Activated CD8-positive, alpha-beta T cell treated with anti-CD3 and anti-CD28 coated beads for 36 hours (primary cell): ENCODE measurements around the gene TM4SF4. TPM values are rescaled to one million over a fixed set of nuclear protein-coding genes. Genes with fewer than 3 reads are reported as not detected.

Experiments used
- ATAC-seq: fragments of 200-7000 bp; cut with Tn5 transposase; one replicate; pipeline ENCODE4 v1.10.0; 2021; ENCODE audit warnings: mild to moderate bottlenecking, moderate library complexity
- CTCF ChIA-PET: fragments of 350-600 bp; sonication (Branson Sonifier 250); formaldehyde crosslinking; loops from one replicate; lab custom pipeline; 2021; ENCODE audit warnings: antibody characterized with exemption; lab: Charles Lee
- POLR2A ChIA-PET: fragments of 350-600 bp; sonication (Branson Sonifier 250); formaldehyde crosslinking; loops from one replicate; lab custom pipeline; 2021; ENCODE audit warnings: antibody characterized with exemption; lab: Charles Lee
- DNase-seq: peaks from one replicate; pipeline ENCODE4 v3.0.0-alpha.2; 2020
- H3K27ac Mint-ChIP-seq: one replicate; pipeline ENCODE4 v1.8.0; 2021; ENCODE audit warnings: mild to moderate bottlenecking, mixed read lengths
- H3K27me3 Mint-ChIP-seq: one replicate; pipeline ENCODE4 v1.8.0; 2021; ENCODE audit warnings: mixed read lengths
- H3K36me3 Mint-ChIP-seq: one replicate; pipeline ENCODE4 v1.8.0; 2021; ENCODE audit warnings: low read depth, mixed read lengths
- H3K4me1 Mint-ChIP-seq: one replicate; pipeline ENCODE4 v1.8.0; 2021; ENCODE audit warnings: low read depth, mixed read lengths
- H3K4me3 Mint-ChIP-seq: one replicate; pipeline ENCODE4 v1.8.0; 2021; ENCODE audit warnings: mild to moderate bottlenecking, moderate library complexity, mixed read lengths
- H3K9me3 Mint-ChIP-seq: one replicate; pipeline ENCODE4 v1.8.0; 2021; ENCODE audit warnings: mixed read lengths
- CTCF ChIP-seq: fragments of 200-600 bp; IDR thresholded peaks from one replicate; pipeline ENCODE4 v1.8.0; 2022; ENCODE audit warnings: antibody characterized with exemption, mild to moderate bottlenecking
- intact Hi-C: fragments of 100-400 bp; cut with micrococcal nuclease; formaldehyde crosslinking; loops from one replicate; pipeline ENCODE4 v1.10.0; 2022
- total RNA-seq, 2 experiments: library from RNA; stranded (reverse); gene quantifications; one replicate each; pipeline ENCODE4 v1.2.3, GENCODE V29; 2021

Gene TM4SF4
- total RNA-seq, 2 experiments from 2014 or later = not detected

- ChIA-PET CTCF (no interaction called here), POLR2A (no interaction called here)
- no peak for TF ChIP-seq CTCF
- Mint-ChIP-seq H3K4me1 (no peaks in the 10 kb centered on the region), H3K27ac (no peak overlapping the region), H3K9me3 (peaks cover 13% of the 10 kb centered on the region), H3K27me3 (peaks cover 8% of the 10 kb centered on the region), H3K36me3 (peaks cover 4% of the 10 kb centered on the region), H3K4me3 (no peak overlapping the region)
- DNase-seq (no peak), ATAC-seq (no peak)
- intact Hi-C loops = no loop called here
Measured at GRCh38 chr3:149448331-149448831, 26.1 kb upstream of the TM4SF4 start.

- CTCF ChIA-PET = no interaction called here
- Mint-ChIP-seq H3K36me3 (peaks cover 4% of the 10 kb centered on the region), H3K4me1 (no peaks in the 10 kb centered on the region), H3K9me3 (peaks cover 13% of the 10 kb centered on the region), H3K27me3 (peaks cover 9% of the 10 kb centered on the region), H3K4me3 (no peak overlapping the region), H3K27ac (no peak overlapping the region)
- DNase-seq (no peak), ATAC-seq (no peak)
- POLR2A ChIA-PET = no interaction called here
- TF ChIP-seq CTCF = no peak
- intact Hi-C loops = no loop called here
Measured at GRCh38 chr3:149449182-149449581, 25.3 kb upstream of the TM4SF4 start.

GRCh38 chr3:149449799-149450198 is 24.7 kb upstream of the TM4SF4 start:
- H3K4me1 Mint-ChIP-seq = no peaks in the 10 kb centered on the region

GRCh38 chr3:149450281-149450680 is 24.2 kb upstream of the TM4SF4 start:
- intact Hi-C loops = no loop called here
- Mint-ChIP-seq H3K27ac (no peak overlapping the region), H3K9me3 (peaks cover 13% of the 10 kb centered on the region), H3K4me1 (no peaks in the 10 kb centered on the region), H3K4me3 (no peak overlapping the region), H3K36me3 (peaks cover 4% of the 10 kb centered on the region), H3K27me3 (peaks cover 12% of the 10 kb centered on the region)
- ChIA-PET CTCF (no interaction called here), POLR2A (no interaction called here)
- ATAC-seq (no peak), DNase-seq (no peak)
- no peak for TF ChIP-seq CTCF

More at GRCh38 chr3:149449799-149450198, 24.7 kb upstream of the TM4SF4 start:
- Mint-ChIP-seq H3K4me3 (no peak overlapping the region), H3K36me3 (peaks cover 4% of the 10 kb centered on the region), H3K27me3 (peaks cover 11% of the 10 kb centered on the region), H3K9me3 (peaks cover 13% of the 10 kb centered on the region), H3K27ac (no peak overlapping the region)
- no peak for DNase-seq
- ChIA-PET POLR2A (no interaction called here), CTCF (no interaction called here)
- no peak for ATAC-seq
- intact Hi-C loops = no loop called here
- no peak for TF ChIP-seq CTCF

- no peak for ATAC-seq
- intact Hi-C loops = no loop called here
- no peak for DNase-seq
- POLR2A ChIA-PET = no interaction called here
- Mint-ChIP-seq H3K9me3 (peaks cover 13% of the 10 kb centered on the region), H3K27ac (no peak overlapping the region), H3K4me3 (no peak overlapping the region), H3K4me1 (no peaks in the 10 kb centered on the region), H3K36me3 (peaks cover 4% of the 10 kb centered on the region), H3K27me3 (peaks cover 18% of the 10 kb centered on the region)
- TF ChIP-seq CTCF = no peak
- CTCF ChIA-PET = no interaction called here
Measured at GRCh38 chr3:149452036-149452435, 22.5 kb upstream of the TM4SF4 start.
